Trophoblast cell (in vitro differentiated cells and primary cell): Measurements from ENCODE around the gene MTPN.

Experiments
- DNase-seq, 2 donors: peaks; one replicate each; pipeline ENCODE4 v3.0.0-alpha.2; 2016
- H2AFZ ChIP-seq: 2 replicates; pipeline ENCODE4 v1.6.1; 2013; ENCODE audit warnings: low read length, moderate library complexity, mild to moderate bottlenecking; ENCODE audit not compliant: insufficient read depth, poor library complexity
- H2AK5ac ChIP-seq: 2 replicates; pipeline ENCODE4 v1.6.1; 2013; ENCODE audit warnings: mild to moderate bottlenecking, low read length
- H2BK120ac ChIP-seq: 2 replicates; pipeline ENCODE4 v1.6.1; 2013; ENCODE audit warnings: low read length, mild to moderate bottlenecking, moderate library complexity; ENCODE audit not compliant: insufficient read depth, poor library complexity
- H2BK12ac ChIP-seq: 2 replicates; pipeline ENCODE4 v1.6.1; 2013; ENCODE audit warnings: mild to moderate bottlenecking, low read length, moderate library complexity
- H2BK5ac ChIP-seq: 2 replicates; pipeline ENCODE4 v1.6.1; 2013; ENCODE audit warnings: low read length, low read depth, moderate library complexity, mild to moderate bottlenecking; ENCODE audit not compliant: poor library complexity
- H3K14ac ChIP-seq: 2 replicates; pipeline ENCODE4 v1.6.1; 2013; ENCODE audit warnings: mild to moderate bottlenecking, low read length
- H3K18ac ChIP-seq: 2 replicates; pipeline ENCODE4 v1.6.1; 2013; ENCODE audit warnings: mild to moderate bottlenecking, low read length
- H3K23ac ChIP-seq: 2 replicates; pipeline ENCODE4 v1.6.1; 2013; ENCODE audit warnings: low read length
- H3K27ac ChIP-seq: 2 replicates; pipeline ENCODE4 v1.5.1; 2013; ENCODE audit warnings: low read depth, mild to moderate bottlenecking, inconsistent platforms, low read length, moderate library complexity
- H3K27me3 ChIP-seq: 2 replicates; pipeline ENCODE4 v1.6.1; 2013; ENCODE audit warnings: inconsistent platforms, mild to moderate bottlenecking, low read length, moderate library complexity; ENCODE audit not compliant: insufficient read depth
- H3K36me3 ChIP-seq, 2 experiments: 1 replicate in 1 of 2; 2 replicates in 1 of 2; pipeline ENCODE4 v1.6.1; 2013; ENCODE audit warnings: low read length in 2 of 2, mild to moderate bottlenecking in 2 of 2, moderate library complexity in 1 of 2; ENCODE audit not compliant: insufficient read depth in 2 of 2, control insufficient read depth in 1 of 2
- H3K4ac ChIP-seq: 2 replicates; pipeline ENCODE4 v1.6.1; 2013; ENCODE audit warnings: low read depth, mild to moderate bottlenecking, low read length, moderate library complexity
- H3K4me1 ChIP-seq, 2 experiments: 1 replicate in 1 of 2; 2 replicates in 1 of 2; pipeline ENCODE4 v1.6.1; 2013; ENCODE audit warnings: low read length in 2 of 2, mild to moderate bottlenecking in 2 of 2, moderate library complexity in 1 of 2; ENCODE audit not compliant: insufficient read depth in 2 of 2, control insufficient read depth in 1 of 2
- H3K4me2 ChIP-seq: 2 replicates; pipeline ENCODE4 v1.6.1; 2013; ENCODE audit warnings: inconsistent platforms, mild to moderate bottlenecking, low read length, moderate library complexity
- H3K4me3 ChIP-seq: 2 replicates; pipeline ENCODE4 v1.5.1; 2013; ENCODE audit warnings: mild to moderate bottlenecking, low read depth, low read length, inconsistent platforms
- H3K79me1 ChIP-seq: one replicate; pipeline ENCODE4 v1.6.1; 2013; ENCODE audit warnings: low read length
- H3K79me2 ChIP-seq: 2 replicates; pipeline ENCODE4 v1.6.1; 2013; ENCODE audit warnings: low read length, mild to moderate bottlenecking; ENCODE audit not compliant: control insufficient read depth, insufficient read depth, poor library complexity
- H3K9ac ChIP-seq: 2 replicates; pipeline ENCODE4 v1.6.1; 2013; ENCODE audit warnings: mild to moderate bottlenecking, low read length
- H3K9me3 ChIP-seq: 2 replicates; pipeline ENCODE4 v1.6.1; 2013; ENCODE audit warnings: low read depth, mild to moderate bottlenecking, control low read depth, inconsistent platforms, low read length; ENCODE audit not compliant: insufficient read depth
- H4K12ac ChIP-seq: 2 replicates; pipeline ENCODE4 v1.6.1; 2013; ENCODE audit warnings: low read depth, mild to moderate bottlenecking, low read length, moderate library complexity
- H4K8ac ChIP-seq: 2 replicates; pipeline ENCODE4 v1.6.1; 2013; ENCODE audit warnings: low read depth, mild to moderate bottlenecking, low read length, moderate library complexity
- H4K91ac ChIP-seq: one replicate; pipeline ENCODE4 v1.6.1; 2013; ENCODE audit warnings: low read depth, mild to moderate bottlenecking, low read length, moderate library complexity
- WGBS: extraction: QIAGEN DNeasy Blood & Tissue Kit; methylation state at CpG from one replicate; pipeline ENCODE4 v1.1.7; 2013; ENCODE audit warnings: missing lambda C conversion rate; ENCODE audit not compliant: insufficient read length, insufficient coverage; ENCODE audit errors: extremely low coverage; 5-methylcytosine and 5-hydroxymethylcytosine counted together

The MTPN gene

DNA sequence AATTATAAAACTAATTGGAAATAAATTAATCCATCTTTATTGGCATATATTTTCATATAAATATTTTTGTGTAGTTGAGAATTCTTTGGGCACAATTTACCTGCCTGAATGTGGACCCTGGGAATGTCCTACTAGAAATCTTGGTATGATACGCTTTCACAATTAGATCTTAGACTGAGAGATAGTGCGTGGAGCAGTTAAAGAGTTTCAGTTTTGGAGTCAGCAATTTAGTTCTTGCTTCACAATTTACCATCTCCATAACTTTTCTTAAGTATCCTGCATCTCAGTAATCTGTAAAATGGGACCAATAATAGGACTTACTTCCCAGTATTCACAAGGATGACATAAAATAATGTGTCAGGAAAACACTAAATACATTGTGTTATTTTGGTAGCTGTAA is 2.0 kb downstream of the MTPN start:
- peaks cover 7% of the 10 kb centered on the region for H3K79me1 ChIP-seq
- H2BK12ac ChIP-seq = no peak overlapping the region
- H3K27me3 ChIP-seq = no peaks in the 10 kb centered on the region
- H3K23ac ChIP-seq = no peak overlapping the region
- H3K27ac ChIP-seq = no peak overlapping the region
- no peak overlapping the region for H2BK5ac ChIP-seq
- H3K4me3 ChIP-seq = no peak overlapping the region
- peaks cover 3% of the 10 kb centered on the region in 2 experiments for H3K36me3 ChIP-seq
- no CpG with 5 or more reads among the region's 2 CpGs for WGBS
- no peak overlapping the region for H4K12ac ChIP-seq
- no peak overlapping the region for H4K8ac ChIP-seq
- H2AFZ ChIP-seq = no peak overlapping the region
- no peak overlapping the region for H2BK120ac ChIP-seq
- no peak overlapping the region for H2AK5ac ChIP-seq
- no peak overlapping the region for H3K4me2 ChIP-seq
- no peaks in the 10 kb centered on the region for H3K9me3 ChIP-seq
- H3K4me1 ChIP-seq = peaks cover 0 to 2% of the 10 kb centered on the region in 2 experiments
- peak overlapping the region; percentile 88 for H3K4ac ChIP-seq
- H3K79me2 ChIP-seq = peaks cover 6% of the 10 kb centered on the region
- no peak overlapping the region for H3K9ac ChIP-seq
- H3K14ac ChIP-seq = no peak overlapping the region
- no peak overlapping the region for H3K18ac ChIP-seq
- no peak overlapping the region for H4K91ac ChIP-seq
- no peak for DNase-seq

DNA sequence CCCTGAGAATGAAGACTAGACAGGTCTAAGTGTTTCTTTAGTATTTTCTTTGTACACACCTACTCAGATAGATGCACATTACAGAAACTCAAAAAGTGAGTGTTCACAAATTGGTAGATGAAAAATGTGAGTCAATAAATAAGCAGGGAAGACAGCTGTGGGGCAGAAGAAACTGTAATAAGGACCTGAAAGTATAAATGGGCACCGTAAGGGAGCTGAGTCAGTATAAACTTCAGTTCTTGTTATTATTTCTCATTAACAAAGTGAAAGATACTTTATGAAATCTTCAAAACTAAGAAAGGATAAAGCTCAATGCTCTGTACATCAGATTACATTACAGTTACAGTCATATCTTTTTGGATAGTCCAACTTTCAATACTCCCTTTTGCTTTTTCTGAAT is 2.5 kb downstream of the MTPN start:
- H3K23ac ChIP-seq = no peak overlapping the region
- H3K36me3 ChIP-seq = peaks cover 3% of the 10 kb centered on the region in 2 experiments
- H3K79me1 ChIP-seq = peaks cover 7% of the 10 kb centered on the region
- no peak overlapping the region for H2BK120ac ChIP-seq
- no peak overlapping the region for H3K4me3 ChIP-seq
- H3K14ac ChIP-seq = no peak overlapping the region
- no peak overlapping the region for H3K4me2 ChIP-seq
- H3K4me1 ChIP-seq = peaks cover 0 to 2% of the 10 kb centered on the region in 2 experiments
- H3K9me3 ChIP-seq = no peaks in the 10 kb centered on the region
- H2AFZ ChIP-seq = no peak overlapping the region
- no peak overlapping the region for H2AK5ac ChIP-seq
- H4K12ac ChIP-seq = no peak overlapping the region
- DNase-seq = no peak
- H2BK5ac ChIP-seq = no peak overlapping the region
- H4K91ac ChIP-seq = no peak overlapping the region
- no CpG with 5 or more reads among the region's 1 CpG for WGBS
- no peak overlapping the region for H3K18ac ChIP-seq
- no peak overlapping the region for H3K4ac ChIP-seq
- peaks cover 6% of the 10 kb centered on the region for H3K79me2 ChIP-seq
- no peak overlapping the region for H3K27ac ChIP-seq
- no peak overlapping the region for H2BK12ac ChIP-seq
- H4K8ac ChIP-seq = no peak overlapping the region
- H3K27me3 ChIP-seq = no peaks in the 10 kb centered on the region
- H3K9ac ChIP-seq = no peak overlapping the region

DNA sequence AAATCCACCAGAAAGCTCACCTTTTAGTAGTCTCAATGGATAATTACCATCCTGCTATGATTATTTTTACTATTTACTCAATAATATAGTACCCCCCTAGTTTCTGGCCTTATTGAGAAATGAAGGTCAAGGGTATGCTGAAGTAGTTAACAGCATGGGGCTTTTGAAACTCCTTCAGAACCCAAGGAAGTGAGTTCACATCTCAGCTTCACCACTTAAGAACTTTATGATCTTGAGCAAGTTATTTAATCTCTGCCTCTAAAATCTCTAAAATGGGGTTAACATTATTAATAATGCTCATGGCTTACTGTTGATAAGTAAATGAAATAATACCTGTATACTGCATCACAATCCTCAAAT is 5.8 kb downstream of the MTPN start:
- Histone ChIP-seq H2BK12ac (no peak overlapping the region), H3K36me3 (peaks cover 3% of the 10 kb centered on the region in 2 experiments), H2BK120ac (no peak overlapping the region), H3K79me1 (no peaks in the 10 kb centered on the region), H3K18ac (no peak overlapping the region), H3K27ac (no peak overlapping the region), H2AK5ac (no peak overlapping the region), H3K9me3 (no peaks in the 10 kb centered on the region), H3K4me1 (peaks cover 0 to 2% of the 10 kb centered on the region in 2 experiments), H3K4me2 (no peak overlapping the region), H3K27me3 (no peaks in the 10 kb centered on the region), H2BK5ac (no peak overlapping the region), H3K4me3 (no peak overlapping the region), H4K91ac (no peak overlapping the region), H2AFZ (no peak overlapping the region), H3K14ac (no peak overlapping the region), H4K12ac (no peak overlapping the region), H3K23ac (no peak overlapping the region), H3K4ac (peak overlapping the region; percentile 62), H3K79me2 (peaks cover 3% of the 10 kb centered on the region), H3K9ac (no peak overlapping the region), H4K8ac (no peak overlapping the region)
- no peak for DNase-seq

DNA sequence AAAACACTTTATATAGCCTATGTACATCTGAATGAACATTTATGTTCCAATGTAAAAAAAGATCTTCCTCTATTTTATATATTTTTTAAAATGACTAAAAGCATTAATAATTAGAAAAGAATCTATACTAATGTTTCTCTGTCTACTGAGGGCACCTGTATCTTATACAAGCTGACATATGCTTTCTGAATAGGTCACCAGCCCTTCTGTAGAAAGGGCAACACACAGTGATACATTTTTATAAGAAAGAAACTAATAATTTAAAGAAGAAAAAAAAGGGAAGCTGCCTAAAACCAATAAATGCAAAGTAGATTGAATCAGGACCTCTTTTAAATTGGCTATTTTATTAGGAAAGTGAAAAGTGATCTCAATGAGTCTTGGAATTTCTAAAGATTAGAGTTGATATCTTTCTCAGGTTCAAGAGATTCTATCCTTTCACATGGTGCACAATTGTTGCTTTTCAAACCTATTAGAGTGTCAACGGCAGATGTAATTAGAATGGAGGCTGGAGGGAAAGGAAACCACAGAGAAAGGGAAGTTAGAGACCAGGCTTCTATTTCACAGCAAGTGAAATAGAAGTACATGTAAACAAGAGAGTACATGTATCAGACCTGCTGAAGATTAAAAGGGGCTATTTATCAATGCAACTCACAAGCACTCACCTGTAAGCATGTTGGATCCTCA is 6.3 kb downstream of the MTPN start:
- Histone ChIP-seq H3K27ac (no peak overlapping the region), H4K12ac (no peak overlapping the region), H4K91ac (no peak overlapping the region), H3K79me1 (no peaks in the 10 kb centered on the region), H2BK120ac (no peak overlapping the region), H2AK5ac (no peak overlapping the region), H3K9ac (no peak overlapping the region), H3K27me3 (no peaks in the 10 kb centered on the region), H3K4ac (no peak overlapping the region), H3K9me3 (no peaks in the 10 kb centered on the region), H3K36me3 (peaks cover 3% of the 10 kb centered on the region in 2 experiments), H2AFZ (no peak overlapping the region), H3K23ac (no peak overlapping the region), H3K4me3 (no peak overlapping the region), H3K18ac (no peak overlapping the region), H4K8ac (no peak overlapping the region), H3K14ac (no peak overlapping the region), H2BK12ac (no peak overlapping the region), H3K4me2 (no peak overlapping the region), H3K79me2 (peaks cover 3% of the 10 kb centered on the region), H2BK5ac (no peak overlapping the region), H3K4me1 (peaks cover 0 to 2% of the 10 kb centered on the region in 2 experiments)
- DNase-seq = peak in 1 of 2 donors; percentile 2
- no CpG with 5 or more reads among the region's 1 CpG for whole genome bisulfite sequencing
